Measurements from ENCODE around the gene MEF2C.

The MEF2C gene

GRCh38 chr5:88746438-88746882 is 136.5 kb downstream of the MEF2C start:
- no peak for DNase-seq

- no peak for DNase-seq
Observed at GRCh38 chr5:88745093-88745696, 137.8 kb downstream of the MEF2C start.

- DNase-seq = no peak
Observed at GRCh38 chr5:88743231-88743834, 139.7 kb downstream of the MEF2C start.

DNA sequence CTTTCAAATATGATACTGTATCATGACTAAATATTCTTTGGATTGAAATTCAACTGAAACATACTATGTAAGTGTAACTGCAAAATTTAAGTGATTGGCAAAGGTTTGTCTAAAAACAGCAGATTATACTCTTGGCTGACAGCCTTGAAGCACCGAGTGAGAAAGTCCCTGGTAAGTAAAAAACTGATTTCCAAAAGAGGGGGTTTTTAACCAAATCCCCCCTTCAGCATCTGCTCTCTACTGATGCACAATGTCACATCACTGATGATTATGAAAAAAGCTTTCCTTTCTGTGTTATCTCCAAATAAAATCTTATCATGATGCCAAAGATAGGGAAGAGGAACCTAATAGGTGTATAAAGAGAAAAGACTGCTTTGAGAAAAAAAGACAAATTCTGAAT is 141.0 kb downstream of the MEF2C start:
- DNase-seq = no peak

GRCh38 chr5:88740604-88741185 is 142.3 kb downstream of the MEF2C start:
- DNase-seq = no peak

GRCh38 chr5:88736494-88736893 is 146.5 kb downstream of the MEF2C start:
- no peak for DNase-seq

- no peak for DNase-seq
Observed at GRCh38 chr5:88734983-88735382, 148.0 kb downstream of the MEF2C start.

- no peak for DNase-seq
Observed at GRCh38 chr5:88734191-88734640, 148.8 kb downstream of the MEF2C start.

DNA sequence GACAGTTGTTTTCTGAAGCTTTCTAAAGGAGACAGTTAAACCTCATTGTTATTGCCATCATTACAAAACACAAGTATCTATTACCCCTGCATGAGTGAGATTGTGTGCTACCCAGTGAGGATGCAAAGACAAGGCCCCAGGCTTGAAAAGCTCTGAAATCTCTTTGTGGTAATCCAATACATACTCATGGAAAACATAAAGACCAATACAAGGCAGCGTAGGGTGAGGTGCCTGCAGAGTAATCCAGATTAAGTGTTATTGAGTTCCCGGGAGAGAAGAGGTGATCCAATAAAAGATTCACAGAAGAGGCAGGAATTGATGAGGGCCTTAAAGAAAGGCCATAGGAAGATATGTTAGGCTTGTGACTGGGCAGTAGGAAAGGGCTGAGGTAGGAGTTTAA is 150.1 kb downstream of the MEF2C start:
- DNase-seq = no peak

DNA sequence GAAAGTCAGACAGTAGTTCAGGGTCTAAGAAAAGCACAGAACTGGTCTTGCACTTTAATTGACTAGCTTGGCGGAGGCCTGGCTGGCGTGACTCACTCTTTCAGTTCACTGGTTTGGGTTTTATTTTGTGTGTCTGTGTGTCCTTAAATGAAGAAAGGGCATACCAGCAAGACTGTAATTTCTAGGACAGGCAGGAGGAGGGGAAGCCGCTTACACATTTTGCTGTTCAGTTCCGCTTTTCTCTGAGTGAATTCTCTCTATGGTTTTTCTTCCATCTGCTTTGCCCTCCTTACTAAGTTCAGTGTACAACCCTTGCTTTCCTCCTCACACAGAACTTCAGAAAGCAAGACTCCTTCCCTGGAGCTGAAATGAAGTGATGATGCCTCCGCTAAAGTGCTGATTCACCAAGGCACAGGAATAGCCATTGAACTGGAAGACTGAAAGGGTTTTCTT is 150.8 kb downstream of the MEF2C start:
- DNase-seq = no peak

DNA sequence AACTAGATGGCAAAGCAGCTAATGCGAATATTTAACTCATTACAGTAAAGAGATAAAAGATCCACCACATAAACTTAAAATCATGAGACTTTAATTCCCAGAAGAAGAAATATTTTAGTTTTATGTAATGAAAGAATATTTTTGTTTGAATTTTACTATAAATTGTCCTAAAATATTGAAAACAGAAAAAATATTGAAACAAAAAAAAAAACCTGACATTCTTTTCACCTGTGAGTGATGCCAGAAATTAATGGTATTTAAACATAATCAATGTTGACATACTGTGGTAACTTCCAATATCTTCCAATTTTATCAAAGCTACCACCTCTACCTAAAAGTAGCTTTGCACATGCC is 153.2 kb downstream of the MEF2C start:
- DNase-seq = no peak

DNA sequence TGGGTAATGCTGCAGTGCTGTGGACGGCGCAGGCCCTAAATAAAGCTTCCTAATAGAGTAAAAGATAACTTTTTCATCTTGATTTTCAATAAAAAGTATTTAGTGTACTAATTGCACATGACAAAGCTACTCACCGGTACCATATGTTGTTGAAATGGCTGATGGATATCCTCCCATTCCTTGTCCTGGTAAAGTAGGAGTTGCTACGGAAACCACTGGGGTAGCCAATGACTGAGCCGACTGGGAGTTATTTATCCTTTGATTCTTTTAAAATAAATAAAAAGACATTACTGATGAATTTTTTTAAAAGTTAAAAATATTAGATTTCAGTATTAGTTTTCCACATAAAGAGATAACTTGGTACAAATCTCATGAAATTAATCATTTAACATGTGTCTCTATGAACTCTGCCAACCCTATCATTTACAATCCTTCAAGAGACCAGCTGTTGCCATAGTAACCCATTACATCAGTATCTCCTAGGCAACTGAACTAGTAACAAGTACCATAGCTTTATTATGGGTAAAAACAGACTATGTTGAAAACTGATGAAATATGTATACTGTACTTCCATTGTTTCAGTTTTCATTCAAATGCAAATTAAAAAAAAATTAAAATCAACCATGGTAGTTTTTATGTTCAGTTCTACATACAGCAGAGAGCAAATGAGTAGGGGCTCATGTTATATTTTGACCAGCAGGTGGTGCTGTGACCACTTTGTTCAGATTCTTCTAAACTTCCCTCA is 153.7 kb downstream of the MEF2C start:
- peak; percentile 32 for DNase-seq

- DNase-seq = no peak
Observed at GRCh38 chr5:88727705-88728313, 155.2 kb downstream of the MEF2C start.

DNA sequence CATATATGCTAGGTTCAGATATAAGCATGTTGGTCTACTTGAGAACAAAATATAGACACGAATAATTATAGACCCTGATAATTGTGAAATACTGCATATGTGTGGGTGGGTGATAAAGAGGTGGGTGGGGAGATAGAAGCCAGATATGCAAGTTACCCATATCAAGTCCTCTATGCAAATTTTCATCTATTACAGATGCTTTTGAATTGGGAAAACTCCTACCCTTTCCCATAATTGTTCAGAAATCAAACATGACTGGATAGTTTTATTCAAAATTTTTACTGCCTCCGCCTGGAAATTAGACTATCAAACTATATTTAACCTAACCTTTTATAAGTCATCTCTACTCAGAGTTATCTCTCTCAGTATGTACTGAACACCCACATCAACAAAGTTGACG is 157.5 kb downstream of the MEF2C start:
- no peak for DNase-seq

- no peak for DNase-seq
Observed at GRCh38 chr5:88724201-88724600, 158.8 kb downstream of the MEF2C start.

DNA sequence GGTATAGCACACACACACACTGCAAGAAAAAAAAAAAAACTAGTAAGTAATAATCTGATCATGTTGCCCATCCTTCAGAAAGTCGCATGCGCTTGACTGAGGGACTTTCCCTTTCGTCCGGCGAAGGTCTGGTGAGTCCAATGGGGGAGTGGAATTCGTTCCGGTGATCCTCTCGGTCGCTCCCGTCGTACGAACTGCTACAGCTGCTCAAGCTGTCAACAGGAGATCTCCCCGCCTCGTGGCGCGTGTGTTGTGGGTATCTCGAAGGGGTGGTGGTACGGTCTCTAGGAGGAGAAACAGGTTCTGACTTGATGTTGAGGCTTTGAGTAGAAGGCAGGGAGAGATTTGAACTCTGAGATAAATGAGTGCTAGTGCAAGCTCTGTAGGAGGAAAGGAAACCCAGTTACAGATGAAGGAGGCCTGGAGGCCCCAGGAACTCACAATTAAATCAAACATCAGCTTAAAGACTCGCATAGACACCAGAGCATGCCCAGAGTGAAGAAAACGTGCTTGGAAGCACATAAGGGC is 160.4 kb downstream of the MEF2C start:
- DNase-seq = no peak

GRCh38 chr5:88719434-88719833 is 163.6 kb downstream of the MEF2C start:
- DNase-seq = no peak

DNA sequence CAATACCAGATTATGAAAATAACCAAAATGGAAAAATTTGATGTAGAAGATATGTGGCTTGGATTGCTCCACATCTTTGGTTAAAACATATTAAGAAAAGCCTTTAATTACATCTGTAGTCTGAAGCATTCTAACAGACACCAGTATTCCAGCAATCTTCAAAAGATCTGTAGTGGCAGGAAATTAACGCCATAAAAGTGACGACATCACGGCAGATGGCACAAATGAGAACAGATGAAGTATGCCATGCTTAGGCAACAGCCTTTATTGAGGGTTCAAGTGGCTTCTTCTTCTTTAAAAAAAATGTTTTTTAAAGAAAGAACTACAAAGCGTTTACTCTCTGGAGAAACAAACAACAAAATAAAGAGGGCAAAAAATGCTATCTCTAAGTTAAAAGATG is 164.2 kb downstream of the MEF2C start:
- DNase-seq = no peak

DNA sequence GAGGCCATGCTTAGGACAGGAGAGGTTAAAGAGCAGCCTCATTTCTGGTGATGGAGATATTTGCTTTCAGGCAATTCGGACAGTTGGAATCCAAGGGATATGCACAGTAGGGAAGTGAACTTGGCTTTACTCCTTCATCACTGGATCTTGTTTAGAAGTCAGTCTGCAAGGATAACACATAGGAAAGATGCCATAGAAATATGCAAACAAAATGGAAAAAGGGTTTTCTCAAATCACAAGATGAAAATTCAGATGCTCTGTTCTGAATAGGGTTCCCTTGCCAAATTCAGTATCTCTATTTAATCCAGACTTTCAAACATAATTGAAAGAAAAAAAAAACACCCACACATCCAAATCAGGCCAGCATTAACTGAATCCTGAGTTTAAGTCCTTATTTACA is 166.9 kb downstream of the MEF2C start:
- no peak for DNase-seq

DNA sequence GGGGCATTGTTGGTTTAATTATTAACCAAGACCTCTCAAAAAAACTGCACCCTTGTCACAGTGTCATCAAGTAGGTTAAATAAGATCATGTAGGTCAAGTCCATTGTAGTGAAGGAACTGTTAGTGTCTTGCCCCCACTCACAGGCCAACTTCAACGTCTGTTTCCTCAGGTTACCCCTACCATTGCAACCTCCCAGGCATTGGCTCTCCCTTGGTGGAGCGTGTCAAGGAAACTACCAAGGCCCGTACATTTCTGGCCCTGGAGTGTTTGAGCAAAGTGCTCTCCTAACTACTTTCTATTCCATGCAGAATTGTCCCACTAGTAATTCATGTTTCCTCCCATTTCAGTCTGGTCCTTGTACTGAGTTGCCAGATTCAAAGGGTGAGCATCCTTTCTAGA is 167.5 kb downstream of the MEF2C start:
- no peak for DNase-seq

DNA sequence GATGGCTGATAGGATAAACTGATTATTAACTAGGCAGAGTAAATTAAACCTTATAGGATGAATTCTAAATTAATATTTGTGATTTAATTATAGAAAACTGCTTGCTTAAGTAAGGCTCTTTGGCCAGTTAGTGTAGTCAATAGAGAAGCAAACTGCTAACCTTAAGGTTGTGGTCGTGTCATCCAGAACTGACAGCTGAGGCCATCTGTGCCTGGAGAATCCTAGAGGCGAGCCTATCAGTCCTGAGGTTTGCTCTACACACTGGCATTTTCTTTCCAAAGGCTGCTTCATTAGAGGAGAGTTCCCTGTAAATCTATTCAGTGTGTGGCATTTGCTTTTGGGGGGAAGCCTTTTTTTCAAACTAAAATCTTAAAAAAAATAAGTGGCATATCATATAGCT is 169.2 kb downstream of the MEF2C start:
- DNase-seq = no peak

DNA sequence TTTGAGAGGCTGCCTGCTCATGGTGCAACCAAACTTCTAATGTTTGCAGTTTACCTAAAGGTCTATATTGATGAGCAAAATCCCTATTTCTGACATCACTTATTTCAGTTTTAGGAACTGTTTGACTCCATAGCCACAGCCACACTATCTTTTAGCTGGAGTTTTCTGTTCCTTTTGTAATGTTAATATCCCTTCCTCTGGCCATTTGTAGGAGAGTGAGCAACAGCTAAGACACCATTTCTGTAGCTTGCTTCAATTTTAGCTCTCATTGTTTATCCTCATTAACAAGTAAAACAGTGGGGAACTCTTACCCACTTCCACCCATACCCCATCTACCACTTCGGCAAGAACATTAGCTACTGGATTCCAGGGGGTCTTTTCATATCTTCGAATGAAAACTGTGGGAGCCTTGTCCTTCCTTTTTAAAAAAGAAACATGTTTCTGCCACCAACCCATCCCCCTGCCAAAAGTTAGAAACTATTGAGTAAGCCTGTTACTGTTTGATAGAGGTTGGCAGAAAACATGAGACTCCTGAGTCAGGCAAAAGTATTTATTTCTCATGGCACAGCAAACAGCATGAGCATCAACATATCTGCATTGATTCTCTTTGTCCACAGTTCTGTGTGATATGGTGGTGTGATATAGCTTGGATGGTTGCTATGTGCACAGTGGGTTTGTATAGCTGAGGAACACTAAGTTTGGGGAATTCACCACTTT is 174.1 kb downstream of the MEF2C start:
- no peak for DNase-seq
